Measurements from ENCODE around the gene PRSS2. TPM values are rescaled to one million over a fixed set of nuclear protein-coding genes. Genes with fewer than 3 reads are reported as not detected.
"Not testable (repeated sequence)": the region's sequence is repeated elsewhere in the genome, so short reads cannot be mapped to it uniquely, and the experiment has no call there.

The PRSS2 gene
- total RNA-seq, 1 donor from 2014 or later, result not detected

- no peaks in the 10 kb centered on the region for H3K4me1 ChIP-seq
- no peak within 1 kb of the TSS for H3K27ac ChIP-seq
- no peaks in the 10 kb centered on the region for H3K9me3 ChIP-seq
- TF ChIP-seq, protein P1, sequence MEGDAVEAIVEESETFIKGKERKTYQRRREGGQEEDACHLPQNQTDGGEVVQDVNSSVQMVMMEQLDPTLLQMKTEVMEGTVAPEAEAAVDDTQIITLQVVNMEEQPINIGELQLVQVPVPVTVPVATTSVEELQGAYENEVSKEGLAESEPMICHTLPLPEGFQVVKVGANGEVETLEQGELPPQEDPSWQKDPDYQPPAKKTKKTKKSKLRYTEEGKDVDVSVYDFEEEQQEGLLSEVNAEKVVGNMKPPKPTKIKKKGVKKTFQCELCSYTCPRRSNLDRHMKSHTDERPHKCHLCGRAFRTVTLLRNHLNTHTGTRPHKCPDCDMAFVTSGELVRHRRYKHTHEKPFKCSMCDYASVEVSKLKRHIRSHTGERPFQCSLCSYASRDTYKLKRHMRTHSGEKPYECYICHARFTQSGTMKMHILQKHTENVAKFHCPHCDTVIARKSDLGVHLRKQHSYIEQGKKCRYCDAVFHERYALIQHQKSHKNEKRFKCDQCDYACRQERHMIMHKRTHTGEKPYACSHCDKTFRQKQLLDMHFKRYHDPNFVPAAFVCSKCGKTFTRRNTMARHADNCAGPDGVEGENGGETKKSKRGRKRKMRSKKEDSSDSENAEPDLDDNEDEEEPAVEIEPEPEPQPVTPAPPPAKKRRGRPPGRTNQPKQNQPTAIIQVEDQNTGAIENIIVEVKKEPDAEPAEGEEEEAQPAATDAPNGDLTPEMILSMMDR (IDR thresholded peaks at IDR 0.05), result no peak
- no peak for ATAC-seq
- H3K27me3 ChIP-seq (ENCODE audit: low read depth), result no peaks in the 10 kb centered on the region
- DNase-seq, result no peak
- H3K4me3 ChIP-seq, result no peak within 1 kb of the TSS
- no peaks in the 10 kb centered on the region for H3K36me3 ChIP-seq
- intact Hi-C loops (cut with DNase I), result no loop called here
Measured at GRCh38 chr7:142749218-142749993, 21.4 kb upstream of the PRSS2 start, which contains the start of gene PRSS1. TSS of gene PRSS1 (plus strand) at chr7:142749472. CDS start at chr7:142749485, 13 bp downstream.

DNA sequence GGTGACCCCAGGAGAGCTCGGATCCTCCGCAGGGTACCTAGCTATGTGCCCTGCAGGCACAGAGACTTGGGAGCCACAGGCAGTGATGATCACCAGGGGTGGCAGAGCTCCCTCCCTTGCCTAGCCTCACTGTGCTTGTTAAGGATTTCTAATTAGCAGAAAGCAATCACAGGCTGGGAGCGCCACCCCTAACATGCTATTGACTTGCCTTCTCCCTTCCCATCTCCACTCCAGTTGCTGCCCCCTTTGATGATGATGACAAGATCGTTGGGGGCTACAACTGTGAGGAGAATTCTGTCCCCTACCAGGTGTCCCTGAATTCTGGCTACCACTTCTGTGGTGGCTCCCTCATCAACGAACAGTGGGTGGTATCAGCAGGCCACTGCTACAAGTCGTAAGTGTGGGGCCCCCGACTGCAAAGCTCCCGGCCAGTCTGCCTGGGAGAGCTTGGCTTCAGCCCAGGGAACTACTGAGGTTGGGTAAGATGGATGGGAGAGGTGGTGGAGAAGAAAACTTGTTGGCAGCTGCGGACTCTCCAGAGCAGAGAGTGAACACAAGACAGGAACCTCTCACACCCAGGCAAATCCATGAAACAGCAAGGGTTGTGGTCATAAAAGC lies 20.3 kb upstream of the PRSS2 start:
- Histone ChIP-seq H3K4me3 (no peak overlapping the region), H3K36me3 (no peaks in the 10 kb centered on the region), H3K27ac (no peak overlapping the region), H3K27me3 (ENCODE audit: low read depth) (no peaks in the 10 kb centered on the region), H3K4me1 (no peaks in the 10 kb centered on the region), H3K9me3 (no peaks in the 10 kb centered on the region)
- intact Hi-C loops (cut with DNase I), result no loop called here
- TF ChIP-seq, protein P1 (IDR thresholded peaks at IDR 0.05), result no peak
- DNase-seq (no peak), ATAC-seq (no peak)

- H3K4me3 ChIP-seq; H3K36me3 ChIP-seq; intact Hi-C loops (cut with DNase I); H3K27me3 ChIP-seq (ENCODE audit: low read depth); H3K9me3 ChIP-seq; ATAC-seq; H3K27ac ChIP-seq; DNase-seq; H3K4me1 ChIP-seq: not testable (repeated sequence)
Measured at GRCh38 chr7:142751526-142752175, 19.1 kb upstream of the PRSS2 start.

GRCh38 chr7:142752376-142753225 lies 18.2 kb upstream of the PRSS2 start:
- ATAC-seq, result no peak
- H3K27ac ChIP-seq, result no peak overlapping the region
- DNase-seq, result no peak
- H3K9me3 ChIP-seq, result no peaks in the 10 kb centered on the region
- no peaks in the 10 kb centered on the region for H3K36me3 ChIP-seq
- no peak overlapping the region for H3K4me3 ChIP-seq
- TF ChIP-seq, protein P1 (IDR thresholded peaks at IDR 0.05), result no peak
- intact Hi-C loops (cut with DNase I), result no loop called here
- no peaks in the 10 kb centered on the region for H3K27me3 ChIP-seq (ENCODE audit: low read depth)
- H3K4me1 ChIP-seq, result no peaks in the 10 kb centered on the region

- H3K4me3 ChIP-seq, result no peak overlapping the region
- DNase-seq (no peak), ATAC-seq (no peak)
- TF ChIP-seq, protein P1 (IDR thresholded peaks at IDR 0.05), result no peak
- H3K4me1 ChIP-seq, result no peaks in the 10 kb centered on the region
- no peaks in the 10 kb centered on the region for H3K27me3 ChIP-seq (ENCODE audit: low read depth)
- H3K27ac ChIP-seq, result no peak overlapping the region
- intact Hi-C loops (cut with DNase I), result no loop called here
- no peaks in the 10 kb centered on the region for H3K9me3 ChIP-seq
- H3K36me3 ChIP-seq, result no peaks in the 10 kb centered on the region
Measured at GRCh38 chr7:142753366-142753765, 17.4 kb upstream of the PRSS2 start.

DNA sequence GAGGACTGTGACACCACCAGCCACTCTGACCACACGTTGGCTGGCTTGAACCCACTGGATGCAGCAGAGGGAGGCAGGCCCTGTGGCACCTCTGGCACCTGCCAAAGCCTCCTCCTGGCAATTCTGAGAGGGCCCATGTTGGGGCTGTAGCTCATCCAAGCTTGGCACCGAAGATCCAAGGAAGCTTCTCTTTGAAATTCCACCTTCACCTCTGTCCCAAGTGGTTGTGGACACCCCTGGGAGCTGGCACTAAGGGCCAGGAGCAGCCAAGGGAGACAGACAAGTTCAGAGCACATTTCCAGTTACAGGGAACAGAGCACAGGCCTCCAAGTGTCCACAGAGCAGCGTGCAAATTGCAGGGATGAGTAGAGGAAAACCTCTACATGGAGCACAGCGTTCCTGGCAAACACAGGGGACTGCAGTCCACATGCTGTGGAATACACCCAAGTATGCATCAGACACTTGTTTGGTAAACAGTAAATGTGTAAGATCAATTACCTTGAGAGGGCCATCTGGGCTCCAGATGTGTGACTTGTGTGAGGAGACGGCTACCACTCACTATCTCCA lies 16.8 kb upstream of the PRSS2 start:
- H3K9me3 ChIP-seq; H3K27ac ChIP-seq; ATAC-seq; H3K4me3 ChIP-seq; H3K27me3 ChIP-seq (ENCODE audit: low read depth); DNase-seq; H3K4me1 ChIP-seq; intact Hi-C loops (cut with DNase I); H3K36me3 ChIP-seq: not testable (repeated sequence)

Data from lower lobe of right lung (tissue), 2 donors.